H9 (cell line): Measurements from ENCODE around the gene KCTD17. TPM values are rescaled to one million over a fixed set of nuclear protein-coding genes. Genes with fewer than 3 reads are reported as not detected.

Experiments
- DNase-seq: peaks from one replicate; pipeline ENCODE4 v3.0.0-alpha.2; 2017
- H2AFZ ChIP-seq: one replicate; pipeline ENCODE4 v1.6.1; 2013; ENCODE audit warnings: mild to moderate bottlenecking, low read length, control low read depth, moderate library complexity
- H2AK5ac ChIP-seq: 2 replicates; pipeline ENCODE4 v1.6.1; 2013; ENCODE audit warnings: low read length, control low read depth, mixed read lengths; ENCODE audit not compliant: insufficient read length
- H2BK120ac ChIP-seq: one replicate; pipeline ENCODE4 v1.6.1; 2013; ENCODE audit warnings: low read depth, mild to moderate bottlenecking, low read length, control low read depth, inconsistent platforms; ENCODE audit not compliant: poor library complexity, severe bottlenecking
- H2BK12ac ChIP-seq: 2 replicates; pipeline ENCODE4 v1.6.1; 2013; ENCODE audit warnings: low read length, control low read depth, mixed read lengths, low read depth; ENCODE audit not compliant: insufficient read length
- H2BK15ac ChIP-seq: 2 replicates; pipeline ENCODE4 v1.6.1; 2013; ENCODE audit warnings: low read depth, low read length, control low read depth
- H2BK20ac ChIP-seq: one replicate; pipeline ENCODE4 v1.6.1; 2013; ENCODE audit warnings: low read depth, mild to moderate bottlenecking, low read length, control low read depth, inconsistent platforms; ENCODE audit not compliant: poor library complexity, severe bottlenecking
- H2BK5ac ChIP-seq: 2 replicates; pipeline ENCODE4 v1.6.1; 2013; ENCODE audit warnings: low read length, control low read depth, mixed read lengths; ENCODE audit not compliant: insufficient read length
- H3K14ac ChIP-seq: 2 replicates; pipeline ENCODE4 v1.6.1; 2013; ENCODE audit warnings: low read length, control low read depth; ENCODE audit not compliant: insufficient read depth
- H3K18ac ChIP-seq: 2 replicates; pipeline ENCODE4 v1.6.1; 2013; ENCODE audit warnings: low read depth, mild to moderate bottlenecking, mixed read lengths, low read length, control low read depth; ENCODE audit not compliant: insufficient read length
- H3K23ac ChIP-seq: 2 replicates; pipeline ENCODE4 v1.6.1; 2013; ENCODE audit warnings: low read length, control low read depth, mixed read lengths, low read depth; ENCODE audit not compliant: insufficient read length
- H3K23me2 ChIP-seq: 2 replicates; pipeline ENCODE4 v1.6.1; 2013; ENCODE audit warnings: low read depth, mild to moderate bottlenecking, mixed read lengths, low read length, control low read depth; ENCODE audit not compliant: insufficient read length, poor library complexity, severe bottlenecking
- H3K27ac ChIP-seq: 2 replicates; pipeline ENCODE4 v1.5.1; 2013; ENCODE audit warnings: low read length, control low read depth, mixed read lengths, low read depth; ENCODE audit not compliant: insufficient read length
- H3K27me3 ChIP-seq: 2 replicates; pipeline ENCODE4 v1.6.1; 2013; ENCODE audit warnings: low read length, control low read depth, inconsistent platforms; ENCODE audit not compliant: insufficient read depth
- H3K4ac ChIP-seq: 2 replicates; pipeline ENCODE4 v1.6.1; 2013; ENCODE audit warnings: low read depth, mild to moderate bottlenecking, control low read depth, inconsistent platforms, low read length, moderate library complexity
- H3K4me1 ChIP-seq: 2 replicates; pipeline ENCODE4 v1.6.1; 2013; ENCODE audit warnings: low read length, control low read depth, inconsistent platforms; ENCODE audit not compliant: insufficient read depth
- H3K4me2 ChIP-seq: 2 replicates; pipeline ENCODE4 v1.6.1; 2013; ENCODE audit warnings: low read length, control low read depth, mixed read lengths; ENCODE audit not compliant: insufficient read length, insufficient read depth
- H3K56ac ChIP-seq: 2 replicates; pipeline ENCODE4 v1.6.1; 2013; ENCODE audit warnings: low read depth, mild to moderate bottlenecking, mixed read lengths, low read length, control low read depth; ENCODE audit not compliant: insufficient read length
- H3K79me1 ChIP-seq: 2 replicates; pipeline ENCODE4 v1.6.1; 2013; ENCODE audit warnings: low read depth, mild to moderate bottlenecking, moderate library complexity, low read length, control low read depth, inconsistent platforms; ENCODE audit not compliant: insufficient read depth, poor library complexity, severe bottlenecking
- H3K79me2 ChIP-seq: 2 replicates; pipeline ENCODE4 v1.6.1; 2013; ENCODE audit warnings: low read length, control low read depth, inconsistent platforms; ENCODE audit not compliant: insufficient read depth
- H3K9ac ChIP-seq: 2 replicates; pipeline ENCODE4 v1.6.1; 2013; ENCODE audit warnings: low read length, control low read depth, mixed read lengths; ENCODE audit not compliant: insufficient read length; ENCODE audit errors: extremely low read depth
- H3K9me3 ChIP-seq: one replicate; pipeline ENCODE4 v1.6.1; 2013; ENCODE audit warnings: low read depth, low read length, inconsistent platforms; ENCODE audit not compliant: control insufficient read depth
- H3T11ph ChIP-seq: one replicate; pipeline ENCODE4 v1.6.1; 2013; ENCODE audit warnings: mild to moderate bottlenecking, low read length, control low read depth, inconsistent platforms
- H4K20me1 ChIP-seq: one replicate; pipeline ENCODE4 v1.6.1; 2013; ENCODE audit not compliant: control insufficient read depth, insufficient read length, insufficient read depth
- H4K5ac ChIP-seq: 2 replicates; pipeline ENCODE4 v1.6.1; 2013; ENCODE audit warnings: low read depth, mild to moderate bottlenecking, mixed read lengths, low read length, control low read depth; ENCODE audit not compliant: insufficient read length
- H4K8ac ChIP-seq: replicated peaks from 2 replicates; pipeline ENCODE4 v1.6.1; 2013; ENCODE audit warnings: low read length, control low read depth, mixed read lengths, low read depth; ENCODE audit not compliant: insufficient read length
- H4K91ac ChIP-seq: 2 replicates; pipeline ENCODE4 v1.6.1; 2013; ENCODE audit warnings: low read depth, mild to moderate bottlenecking, moderate library complexity, mixed read lengths, low read length, control low read depth; ENCODE audit not compliant: insufficient read length
- H3K27ac Mint-ChIP-seq, 3 experiments: 2 replicates in 2 of 3; 3 replicates in 1 of 3; pipeline ENCODE4 v1.8.0; 2020 to 2021; ENCODE audit warnings: mixed read lengths in 3 of 3, mild to moderate bottlenecking in 1 of 3, moderate library complexity in 1 of 3
- H3K27me3 Mint-ChIP-seq: 2 replicates; pipeline ENCODE4 v1.8.0; 2021; ENCODE audit warnings: low read depth, mild to moderate bottlenecking, moderate library complexity, mixed read lengths
- H3K36me3 Mint-ChIP-seq, 3 experiments: 2 replicates in 2 of 3; 3 replicates in 1 of 3; pipeline ENCODE4 v1.8.0; 2020 to 2021; ENCODE audit warnings: low read depth in 3 of 3, mixed read lengths in 3 of 3; ENCODE audit not compliant: insufficient read depth in 1 of 3
- H3K4me1 Mint-ChIP-seq, 2 experiments: 2 replicates each; pipeline ENCODE4 v1.8.0; 2020; ENCODE audit warnings: mixed read lengths in 2 of 2
- H3K4me3 Mint-ChIP-seq, 2 experiments: 2 replicates in 1 of 2; 3 replicates in 1 of 2; pipeline ENCODE4 v1.8.0; 2020 to 2021; ENCODE audit warnings: mild to moderate bottlenecking in 2 of 2, mixed read lengths in 2 of 2, moderate library complexity in 1 of 2
- H3K9me3 Mint-ChIP-seq, 2 experiments: 2 replicates in 1 of 2; 3 replicates in 1 of 2; pipeline ENCODE4 v1.8.0; 2020; ENCODE audit warnings: mild to moderate bottlenecking in 2 of 2, mixed read lengths in 2 of 2, moderate library complexity in 1 of 2
- WGBS: extraction: QIAGEN DNeasy Blood & Tissue Kit; methylation state at CpG from one replicate; pipeline ENCODE4 v1.1.7; 2013; ENCODE audit warnings: missing lambda C conversion rate, low lambda C conversion rate, mixed read lengths; ENCODE audit not compliant: insufficient read length; ENCODE audit errors: extremely low coverage; 5-methylcytosine and 5-hydroxymethylcytosine counted together
- total RNA-seq: library from RNA; stranded (reverse); gene quantifications from 2 replicates; pipeline ENCODE4 v1.2.1, GENCODE V29; 2021
- TF ChIP-seq, protein P1 (sequence below): fragments of 200-600 bp; sonication (generic); conservative IDR thresholded peaks from 3 replicates; pipeline ENCODE4 v1.8.0; 2021; ENCODE audit warnings: antibody characterized with exemption, mild to moderate bottlenecking

KCTD17 gene
- total RNA-seq, 1 experiment from 2014 or later = 34.1 TPM

DNA sequence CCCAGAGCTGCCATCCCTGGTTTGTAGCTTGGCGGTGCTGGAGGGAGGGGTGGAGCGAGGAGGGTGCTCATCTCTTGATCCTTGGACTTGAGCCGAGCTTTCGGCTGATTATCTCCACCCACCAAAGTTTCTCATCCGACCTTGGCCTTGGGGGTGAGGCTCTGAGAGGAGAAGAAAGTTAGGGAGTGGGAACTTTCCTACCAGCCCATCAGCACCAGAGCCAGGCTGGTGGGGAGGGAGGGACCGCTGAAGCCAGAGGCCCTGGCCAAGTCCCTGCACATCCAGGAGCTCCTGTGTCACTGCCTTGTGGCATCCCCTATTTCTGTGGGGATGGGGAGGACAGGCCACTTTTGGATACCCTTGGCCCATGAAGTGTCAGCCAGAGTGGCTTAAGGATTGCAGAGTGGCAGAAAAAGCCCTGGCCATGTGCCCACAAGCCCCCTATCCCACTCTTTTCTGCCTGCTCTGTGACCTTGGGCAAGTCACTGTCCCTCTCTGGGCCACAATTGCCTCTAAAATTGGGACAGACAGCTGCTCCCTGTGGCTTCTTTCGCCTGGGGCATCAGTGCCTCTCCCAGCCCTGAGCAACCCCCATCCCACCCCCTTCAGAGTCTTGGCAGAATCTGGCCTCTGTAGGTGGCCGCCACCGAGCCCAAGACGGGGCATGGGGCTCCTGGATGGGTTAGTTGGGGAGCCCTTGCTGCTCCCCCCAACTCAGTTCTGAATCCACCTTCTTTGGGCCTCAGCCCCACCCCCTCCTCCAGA, 10.3 kb downstream of the KCTD17 start:
- no peak overlapping the region for H2AK5ac ChIP-seq
- TF ChIP-seq, protein P1, sequence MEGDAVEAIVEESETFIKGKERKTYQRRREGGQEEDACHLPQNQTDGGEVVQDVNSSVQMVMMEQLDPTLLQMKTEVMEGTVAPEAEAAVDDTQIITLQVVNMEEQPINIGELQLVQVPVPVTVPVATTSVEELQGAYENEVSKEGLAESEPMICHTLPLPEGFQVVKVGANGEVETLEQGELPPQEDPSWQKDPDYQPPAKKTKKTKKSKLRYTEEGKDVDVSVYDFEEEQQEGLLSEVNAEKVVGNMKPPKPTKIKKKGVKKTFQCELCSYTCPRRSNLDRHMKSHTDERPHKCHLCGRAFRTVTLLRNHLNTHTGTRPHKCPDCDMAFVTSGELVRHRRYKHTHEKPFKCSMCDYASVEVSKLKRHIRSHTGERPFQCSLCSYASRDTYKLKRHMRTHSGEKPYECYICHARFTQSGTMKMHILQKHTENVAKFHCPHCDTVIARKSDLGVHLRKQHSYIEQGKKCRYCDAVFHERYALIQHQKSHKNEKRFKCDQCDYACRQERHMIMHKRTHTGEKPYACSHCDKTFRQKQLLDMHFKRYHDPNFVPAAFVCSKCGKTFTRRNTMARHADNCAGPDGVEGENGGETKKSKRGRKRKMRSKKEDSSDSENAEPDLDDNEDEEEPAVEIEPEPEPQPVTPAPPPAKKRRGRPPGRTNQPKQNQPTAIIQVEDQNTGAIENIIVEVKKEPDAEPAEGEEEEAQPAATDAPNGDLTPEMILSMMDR = no peak
- H3K36me3 Mint-ChIP-seq = peaks cover 5 to 26% (median 18%) of the 10 kb centered on the region in 3 experiments
- no peaks in the 10 kb centered on the region for H3K79me2 ChIP-seq
- peaks cover 3% of the 10 kb centered on the region for H3K27me3 ChIP-seq
- H3K4me1 ChIP-seq = no peaks in the 10 kb centered on the region; the same call in 1 of the 2 replicates
- DNase-seq = no peak
- peaks cover 28% of the 10 kb centered on the region for H3K27me3 Mint-ChIP-seq
- H2BK20ac ChIP-seq = no peak overlapping the region
- H3K27ac Mint-ChIP-seq = no peak overlapping the region
- H3K9me3 Mint-ChIP-seq = no peaks in the 10 kb centered on the region; a peak in 1 of 5 replicates
- no CpG with 5 or more reads among the region's 10 CpGs for WGBS
- no peak overlapping the region for H2AFZ ChIP-seq
- H3K9ac ChIP-seq = no peak overlapping the region
- H3K79me1 ChIP-seq = no peaks in the 10 kb centered on the region
- H3K23ac ChIP-seq = no peak overlapping the region
- no peak overlapping the region for H3K27ac ChIP-seq
- H2BK12ac ChIP-seq = no peak overlapping the region
- no peak overlapping the region for H3K18ac ChIP-seq
- H3K56ac ChIP-seq = no peak overlapping the region
- H4K8ac ChIP-seq = no peak overlapping the region
- no peak overlapping the region for H3T11ph ChIP-seq
- H3K4me3 Mint-ChIP-seq = no peak overlapping the region
- no peak overlapping the region for H4K5ac ChIP-seq
- H3K9me3 ChIP-seq = no peaks in the 10 kb centered on the region
- H3K4me2 ChIP-seq = no peak overlapping the region
- no peaks in the 10 kb centered on the region for H3K23me2 ChIP-seq
- H3K4me1 Mint-ChIP-seq = peaks cover 9 to 25% of the 10 kb centered on the region in 2 experiments
- no peaks in the 10 kb centered on the region for H4K20me1 ChIP-seq
- no peak overlapping the region for H3K14ac ChIP-seq
- no peak overlapping the region for H2BK120ac ChIP-seq
- no peak overlapping the region for H4K91ac ChIP-seq
- no peak overlapping the region for H2BK15ac ChIP-seq
- H3K4ac ChIP-seq = no peak overlapping the region
- no peak overlapping the region for H2BK5ac ChIP-seq
